SHP77 treated with DMSO at 0.1 percent for 48 hours (cell line): Measurements from ENCODE around the gene TAF1D.
A peak's percentile ranks its signal among the peaks of the same experiment; 100 is the strongest.
"Not testable (repeated sequence)": the region's sequence is repeated elsewhere in the genome, so short reads cannot be mapped to it uniquely, and the experiment has no call there.

Source experiments
- DNase-seq: peaks from one replicate; lab custom pipeline; 2025; lab: John Stamatoyannopoulos, UW

The TAF1D gene

GRCh38 chr11:93741094-93741881 is at the start of gene TAF1D, which contains the start of gene C11orf54:
Gene TAF1D, minus strand, starts transcription at chr11:93741495. Its CDS starts 2,191 bp downstream, at chr11:93739304.
Gene C11orf54, plus strand, starts transcription at chr11:93741672. Its CDS starts 5,722 bp downstream, at chr11:93747394.
- DNase-seq, result peak; percentile 90

GRCh38 chr11:93784935-93785360 is 43.7 kb upstream of the TAF1D start:
- peak; percentile 30 for DNase-seq

DNA sequence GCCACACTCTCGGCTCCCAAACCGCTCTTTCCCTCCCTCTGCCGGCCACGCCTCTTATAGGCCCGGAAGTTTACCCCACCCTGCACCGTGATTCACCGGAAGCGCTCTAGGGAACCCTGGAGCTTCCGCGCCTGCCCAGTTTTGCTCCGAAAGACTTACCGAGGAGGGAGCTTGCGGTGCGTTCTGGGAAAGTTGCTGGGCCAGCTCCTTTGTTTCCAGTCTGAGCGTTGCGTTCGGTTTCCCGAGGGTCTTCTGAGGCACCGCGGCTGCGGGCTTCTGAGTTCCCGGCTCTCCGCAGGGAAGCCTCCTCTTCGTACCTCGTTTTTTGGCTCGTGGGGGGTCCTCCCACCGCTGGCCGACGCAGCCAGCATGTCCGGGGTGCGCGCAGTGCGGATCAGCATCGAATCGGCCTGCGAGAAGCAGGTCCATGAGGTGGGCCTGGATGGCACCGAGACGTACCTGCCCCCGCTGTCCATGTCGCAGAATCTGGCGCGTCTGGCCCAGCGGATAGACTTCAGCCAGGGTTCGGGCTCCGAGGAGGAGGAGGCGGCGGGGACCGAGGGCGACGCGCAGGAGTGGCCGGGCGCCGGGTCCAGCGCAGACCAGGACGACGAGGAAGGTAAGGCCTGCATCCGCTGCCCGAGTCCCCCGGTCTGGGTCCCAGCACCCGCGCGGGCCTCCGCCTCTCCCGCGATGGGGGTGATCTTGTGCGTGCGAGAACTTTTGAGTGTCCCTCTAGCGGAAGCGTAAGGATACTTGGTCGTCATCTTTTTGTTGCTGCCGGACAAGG is 43.0 kb upstream of the TAF1D start, which contains the start of gene MED17:
TSS of gene MED17 (plus strand) at position 138 of the 790 bp plus-strand sequence. CDS start at position 370, 232 bp downstream.
- peak; percentile 88 for DNase-seq

DNA sequence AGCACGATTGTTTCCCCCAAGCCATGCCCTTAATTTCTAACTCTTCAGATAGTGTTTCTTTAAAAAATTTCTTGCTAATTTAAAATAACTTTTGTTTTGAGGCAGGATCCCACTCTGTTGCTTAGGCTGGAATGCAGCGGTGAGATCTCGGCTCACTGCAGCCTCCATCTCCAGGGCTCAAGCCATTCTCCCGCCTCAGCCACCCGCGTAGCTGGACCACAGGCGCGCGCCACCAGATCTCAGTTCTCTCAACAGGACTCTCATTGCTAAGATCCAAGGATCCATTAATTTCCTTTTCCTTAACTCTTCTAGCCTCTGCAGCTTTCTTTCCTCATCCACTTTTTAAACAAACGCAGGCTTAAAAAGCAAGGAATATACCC is 42.5 kb upstream of the TAF1D start:
- peak; percentile 88 for DNase-seq

- DNase-seq, result no peak
Observed at GRCh38 chr11:93783362-93783761, 42.1 kb upstream of the TAF1D start.

GRCh38 chr11:93775289-93775688 is 34.0 kb upstream of the TAF1D start:
- DNase-seq, result no peak

DNA sequence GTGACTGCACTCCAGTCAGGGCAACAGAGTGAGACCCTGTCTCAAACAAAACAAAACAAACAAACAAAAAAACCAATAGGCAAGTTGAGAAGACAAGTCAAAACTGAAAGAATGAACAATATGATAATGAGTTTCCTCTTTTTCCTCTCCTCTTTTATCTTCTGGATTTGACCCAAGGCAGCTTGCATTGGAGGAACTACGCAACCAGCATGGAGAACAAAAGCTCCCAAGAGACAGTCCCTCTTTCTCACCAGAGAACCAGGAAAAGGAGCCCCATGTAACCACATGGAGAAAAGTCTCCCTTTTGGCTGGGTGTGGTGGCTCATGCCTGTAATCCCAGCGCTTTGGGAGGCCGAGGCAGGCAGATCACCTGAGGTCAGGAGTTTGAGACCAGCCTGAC is 33.3 kb upstream of the TAF1D start:
- not testable (repeated sequence) for DNase-seq

- DNase-seq, result no peak
Observed at GRCh38 chr11:93773601-93774200, 32.4 kb upstream of the TAF1D start.

GRCh38 chr11:93773045-93773477 is 31.8 kb upstream of the TAF1D start:
- DNase-seq, result no peak

GRCh38 chr11:93772123-93772522 is 30.8 kb upstream of the TAF1D start:
- no peak for DNase-seq

DNA sequence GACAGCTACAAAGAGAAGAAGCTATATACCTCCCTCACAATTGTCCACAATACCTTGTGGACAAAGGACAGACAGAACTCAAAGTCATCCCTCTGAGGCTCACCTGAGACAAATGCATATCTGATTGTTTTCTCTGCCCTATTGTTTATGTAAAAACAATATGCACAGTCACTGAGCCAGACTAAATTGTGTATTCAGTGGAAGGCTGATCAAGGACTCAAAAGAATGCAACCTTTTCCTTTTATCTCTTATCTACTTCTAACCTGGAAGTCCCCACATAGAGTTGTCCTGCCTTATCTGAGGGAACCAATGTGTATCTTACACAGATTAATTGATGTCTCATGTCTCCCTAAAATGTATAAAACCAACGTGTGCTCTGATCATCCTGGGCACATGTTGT is 28.9 kb upstream of the TAF1D start:
- no peak for DNase-seq

GRCh38 chr11:93767018-93767417 is 25.7 kb upstream of the TAF1D start:
- no peak for DNase-seq

- no peak for DNase-seq
Observed at GRCh38 chr11:93766504-93766903, 25.2 kb upstream of the TAF1D start.

- DNase-seq, result no peak
Observed at GRCh38 chr11:93765551-93765950, 24.3 kb upstream of the TAF1D start.

GRCh38 chr11:93761910-93762309 is 20.6 kb upstream of the TAF1D start:
- DNase-seq, result no peak

DNA sequence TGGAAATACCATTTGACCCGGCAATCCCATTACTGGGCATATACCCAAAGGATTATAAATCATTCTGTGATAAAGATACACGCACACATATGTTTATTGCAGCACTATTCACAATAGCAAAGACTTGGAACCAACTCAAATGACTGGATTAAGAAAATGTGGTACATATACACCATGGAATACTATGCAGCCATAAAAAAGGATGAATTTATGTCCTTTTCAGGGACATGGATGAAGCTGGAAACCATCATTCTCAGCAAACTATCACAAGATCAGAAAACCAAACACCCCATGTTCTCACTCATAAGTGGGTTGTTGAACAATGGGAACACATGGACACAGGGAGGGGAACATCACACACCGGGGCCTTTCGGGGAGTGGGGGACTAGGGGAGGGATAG is 17.8 kb upstream of the TAF1D start:
- not testable (repeated sequence) for DNase-seq

DNA sequence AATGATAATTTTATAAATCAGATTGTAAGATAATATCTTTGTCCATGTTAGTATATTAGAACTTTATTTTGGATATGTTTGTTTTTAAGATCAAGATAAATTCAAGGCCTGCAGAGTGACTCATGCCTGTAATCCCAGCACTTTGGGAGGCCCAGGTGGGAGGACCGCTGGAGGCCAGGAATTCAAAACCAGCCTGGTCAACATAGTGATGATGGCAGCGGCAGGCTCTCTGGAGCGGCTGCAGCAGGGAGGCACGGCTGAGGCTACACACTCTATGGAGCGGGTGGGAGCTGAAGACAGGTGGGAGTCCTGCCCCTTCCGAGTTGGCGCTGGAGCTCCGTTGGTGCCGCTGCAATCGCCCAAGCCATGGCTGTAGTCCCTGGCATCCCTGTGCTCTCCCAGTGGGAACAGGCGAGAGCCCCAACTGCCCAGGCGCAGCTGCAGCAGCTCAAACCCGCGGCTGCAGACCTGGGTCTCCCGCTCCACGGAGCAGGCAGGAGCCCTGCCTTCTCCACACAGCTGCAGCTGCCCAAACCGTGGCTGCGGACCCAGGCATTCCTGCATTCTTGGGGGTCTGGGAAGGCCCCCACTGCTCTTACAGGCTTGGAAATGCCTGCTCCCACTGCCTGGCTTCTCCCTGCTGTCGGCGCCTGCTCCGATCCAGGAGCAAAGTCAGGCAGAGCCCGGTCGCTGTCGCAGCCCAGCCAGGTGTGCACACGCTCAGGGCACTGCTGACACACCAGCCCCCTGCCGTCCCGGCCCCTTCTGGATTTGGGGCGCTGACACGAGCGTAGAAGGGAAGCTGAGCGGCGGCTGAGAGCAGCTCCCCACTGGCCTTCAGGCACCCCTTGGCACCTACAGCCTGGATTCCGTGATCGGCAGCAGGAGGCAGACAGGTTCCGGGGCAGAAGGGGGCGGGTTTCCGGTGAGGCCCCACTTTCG is 16.9 kb upstream of the TAF1D start:
- no peak for DNase-seq

GRCh38 chr11:93757301-93757700 is 16.0 kb upstream of the TAF1D start:
- no peak for DNase-seq

DNA sequence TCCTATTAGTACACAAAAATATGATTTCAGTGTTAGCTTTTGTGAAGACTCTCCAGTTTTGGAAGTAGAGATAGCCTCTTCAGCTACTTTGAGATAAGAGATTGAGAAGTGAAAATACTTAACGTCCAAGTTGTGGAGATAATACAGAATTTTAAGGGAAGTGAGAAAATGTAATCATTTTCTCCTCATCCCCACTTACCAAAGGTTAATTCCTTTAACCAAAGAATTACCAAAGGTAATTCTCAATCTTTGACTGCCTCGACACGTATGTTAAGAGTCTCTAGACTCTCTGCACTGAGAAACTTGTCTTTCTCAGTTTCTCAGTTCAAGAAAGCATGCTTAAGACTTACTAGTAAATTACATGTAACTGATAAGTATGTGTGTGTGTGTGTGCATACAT is 15.5 kb upstream of the TAF1D start:
- no peak for DNase-seq

GRCh38 chr11:93753241-93753640 is 11.9 kb upstream of the TAF1D start:
- no peak for DNase-seq

DNA sequence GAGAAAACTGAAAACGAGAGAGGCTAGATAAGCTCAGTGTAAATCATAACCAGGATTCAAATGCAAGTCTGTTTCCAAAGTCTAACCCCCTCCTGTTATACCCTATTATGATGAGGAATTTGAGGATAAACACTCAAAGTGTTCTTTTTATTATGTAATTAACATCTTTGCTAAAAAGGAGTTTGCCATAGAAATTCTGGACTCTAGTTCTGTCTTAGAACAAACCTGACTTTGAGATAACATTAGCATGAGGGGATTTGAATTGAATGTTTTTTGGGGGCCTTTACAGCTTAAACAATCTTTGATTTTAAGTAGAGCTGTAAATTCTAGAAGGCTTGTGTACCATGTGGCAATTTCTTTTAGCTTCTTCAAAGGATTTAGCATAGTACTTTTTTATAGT is 9.7 kb upstream of the TAF1D start:
- no peak for DNase-seq
